GM19468 (cell line): Measurements from ENCODE around the gene XPO1.
"Not testable (repeated sequence)": the region's sequence is repeated elsewhere in the genome, so short reads cannot be mapped to it uniquely, and the experiment has no call there.

ENCODE experiments used
- ATAC-seq: cut with Tn5 transposase; IDR thresholded peaks from one replicate; pipeline ENCODE4 v1.9.1; 2021; ENCODE audit warnings: mild to moderate bottlenecking, moderate library complexity, moderate number of reproducible peaks; ENCODE audit not compliant: unreplicated experiment; ENCODE audit errors: extremely low read depth

The XPO1 gene, protein sequence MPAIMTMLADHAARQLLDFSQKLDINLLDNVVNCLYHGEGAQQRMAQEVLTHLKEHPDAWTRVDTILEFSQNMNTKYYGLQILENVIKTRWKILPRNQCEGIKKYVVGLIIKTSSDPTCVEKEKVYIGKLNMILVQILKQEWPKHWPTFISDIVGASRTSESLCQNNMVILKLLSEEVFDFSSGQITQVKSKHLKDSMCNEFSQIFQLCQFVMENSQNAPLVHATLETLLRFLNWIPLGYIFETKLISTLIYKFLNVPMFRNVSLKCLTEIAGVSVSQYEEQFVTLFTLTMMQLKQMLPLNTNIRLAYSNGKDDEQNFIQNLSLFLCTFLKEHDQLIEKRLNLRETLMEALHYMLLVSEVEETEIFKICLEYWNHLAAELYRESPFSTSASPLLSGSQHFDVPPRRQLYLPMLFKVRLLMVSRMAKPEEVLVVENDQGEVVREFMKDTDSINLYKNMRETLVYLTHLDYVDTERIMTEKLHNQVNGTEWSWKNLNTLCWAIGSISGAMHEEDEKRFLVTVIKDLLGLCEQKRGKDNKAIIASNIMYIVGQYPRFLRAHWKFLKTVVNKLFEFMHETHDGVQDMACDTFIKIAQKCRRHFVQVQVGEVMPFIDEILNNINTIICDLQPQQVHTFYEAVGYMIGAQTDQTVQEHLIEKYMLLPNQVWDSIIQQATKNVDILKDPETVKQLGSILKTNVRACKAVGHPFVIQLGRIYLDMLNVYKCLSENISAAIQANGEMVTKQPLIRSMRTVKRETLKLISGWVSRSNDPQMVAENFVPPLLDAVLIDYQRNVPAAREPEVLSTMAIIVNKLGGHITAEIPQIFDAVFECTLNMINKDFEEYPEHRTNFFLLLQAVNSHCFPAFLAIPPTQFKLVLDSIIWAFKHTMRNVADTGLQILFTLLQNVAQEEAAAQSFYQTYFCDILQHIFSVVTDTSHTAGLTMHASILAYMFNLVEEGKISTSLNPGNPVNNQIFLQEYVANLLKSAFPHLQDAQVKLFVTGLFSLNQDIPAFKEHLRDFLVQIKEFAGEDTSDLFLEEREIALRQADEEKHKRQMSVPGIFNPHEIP (N-terminal part only)

DNA sequence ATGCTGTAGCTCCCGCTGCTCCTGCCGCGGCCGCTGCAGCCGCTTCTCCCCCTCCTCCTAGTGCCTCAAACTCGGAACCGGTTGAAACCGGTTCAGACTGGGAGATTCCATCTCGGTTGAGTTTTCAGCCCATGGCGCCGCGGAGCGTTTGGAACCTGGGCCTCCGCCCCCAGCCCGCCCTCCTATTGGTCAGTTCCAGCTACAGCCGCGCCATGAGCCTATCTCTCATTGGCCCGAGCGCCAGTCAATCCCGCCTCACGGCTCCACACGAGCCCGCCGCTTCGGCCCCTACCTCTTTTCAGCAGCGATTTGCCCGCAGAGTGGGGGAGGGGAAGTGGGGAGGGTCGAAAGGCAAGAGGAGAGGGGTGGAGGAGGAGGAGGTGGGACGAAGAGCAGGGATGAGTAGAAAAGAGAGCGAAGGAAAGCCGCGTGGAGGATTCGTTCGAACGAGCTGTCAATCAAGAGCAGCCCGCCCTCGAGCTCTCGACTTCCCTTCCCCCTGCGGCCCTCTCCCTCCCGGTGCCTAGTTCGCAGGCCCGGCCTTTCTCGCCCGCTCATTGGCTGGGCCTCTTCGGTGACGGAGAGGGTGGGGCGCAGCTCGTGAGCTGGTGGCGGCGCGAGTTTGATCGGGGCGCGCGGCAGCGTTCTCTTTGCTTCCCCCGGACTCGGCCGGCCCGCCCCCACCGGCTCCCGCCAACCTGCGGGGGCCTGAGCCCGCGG lies at the start of gene XPO1:
XPO1 (minus strand) TSS at position 157 of the 720 bp plus-strand sequence. CDS start 4,459 bp downstream, outside the sequence.
- ATAC-seq = peak; percentile 72

DNA sequence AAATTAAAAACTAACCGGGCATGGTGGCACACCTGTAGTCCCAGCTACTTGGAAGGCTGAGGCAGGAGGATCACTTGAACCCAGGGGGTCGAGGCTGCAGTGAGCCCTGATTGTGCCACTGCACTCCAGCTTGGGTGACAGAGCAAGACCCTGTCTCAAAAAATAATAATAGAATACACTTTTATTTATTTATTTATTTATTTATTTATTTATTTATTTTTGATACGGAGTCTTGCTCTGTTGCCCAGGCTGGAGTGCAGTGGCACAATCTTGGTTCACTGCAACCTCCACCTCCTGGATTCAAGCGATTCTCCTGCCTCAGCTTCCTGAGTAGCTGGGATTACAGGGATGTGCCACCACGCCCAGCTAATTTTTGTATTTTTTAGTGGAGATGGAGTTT lies 48.8 kb upstream of the XPO1 start:
- ATAC-seq = not testable (repeated sequence)

DNA sequence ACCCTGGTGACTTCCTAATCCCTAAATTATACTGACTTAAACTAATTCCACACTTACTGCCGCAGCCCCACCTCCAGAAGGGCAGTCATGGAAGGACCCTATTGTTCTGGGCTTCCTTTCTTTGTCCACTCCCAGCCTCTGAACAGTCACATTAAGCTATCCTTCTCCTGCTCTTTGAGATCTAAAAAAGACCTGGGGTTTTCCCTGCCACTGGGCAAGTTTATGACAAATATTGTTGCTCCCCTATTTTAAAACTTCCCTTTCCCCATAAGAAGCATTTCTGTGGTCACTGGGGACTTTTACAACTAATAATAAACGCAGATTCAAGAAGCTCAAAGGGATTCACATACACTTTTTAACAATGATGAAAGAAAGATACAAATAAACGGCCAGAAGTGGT lies 47.2 kb upstream of the XPO1 start:
- no peak for ATAC-seq

DNA sequence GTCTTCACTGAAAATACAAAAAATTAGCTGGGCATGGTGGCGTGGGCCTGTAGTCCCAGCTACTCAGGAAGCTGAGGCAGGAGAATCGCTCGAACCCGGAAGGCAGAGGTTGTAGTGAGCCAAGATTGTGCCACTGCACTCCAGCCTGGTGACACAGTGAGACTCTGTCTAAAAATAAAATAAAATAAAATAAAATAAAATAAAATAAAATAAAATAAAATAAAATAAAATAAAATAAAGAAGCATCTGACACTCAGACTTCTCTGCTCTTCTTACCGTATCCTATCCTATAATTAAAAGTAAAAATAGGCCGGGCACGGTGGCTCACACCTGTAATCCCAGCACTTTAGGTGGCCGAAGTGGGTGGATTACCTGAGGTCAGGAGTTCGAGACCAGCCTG lies 46.2 kb upstream of the XPO1 start:
- ATAC-seq = not testable (repeated sequence)

DNA sequence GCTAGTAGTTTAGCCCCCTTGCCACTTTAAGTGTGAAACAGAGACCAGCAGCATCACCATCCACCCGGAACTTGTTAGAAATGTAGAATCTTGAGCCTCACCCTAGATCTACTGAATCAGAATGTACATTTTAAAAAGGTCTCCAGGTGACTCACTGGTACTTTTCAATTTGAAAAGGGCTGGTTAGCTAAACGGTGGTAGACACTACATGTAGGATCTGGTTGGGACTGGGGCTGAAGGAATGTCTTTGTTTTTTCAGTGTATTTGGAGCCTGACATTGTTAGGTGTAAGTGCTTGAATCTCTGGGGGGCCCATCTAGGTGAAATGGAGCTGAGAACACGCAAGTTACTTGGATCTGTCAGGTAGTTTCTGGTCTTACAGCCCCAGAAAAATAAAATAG lies 44.0 kb upstream of the XPO1 start:
- ATAC-seq = no peak

DNA sequence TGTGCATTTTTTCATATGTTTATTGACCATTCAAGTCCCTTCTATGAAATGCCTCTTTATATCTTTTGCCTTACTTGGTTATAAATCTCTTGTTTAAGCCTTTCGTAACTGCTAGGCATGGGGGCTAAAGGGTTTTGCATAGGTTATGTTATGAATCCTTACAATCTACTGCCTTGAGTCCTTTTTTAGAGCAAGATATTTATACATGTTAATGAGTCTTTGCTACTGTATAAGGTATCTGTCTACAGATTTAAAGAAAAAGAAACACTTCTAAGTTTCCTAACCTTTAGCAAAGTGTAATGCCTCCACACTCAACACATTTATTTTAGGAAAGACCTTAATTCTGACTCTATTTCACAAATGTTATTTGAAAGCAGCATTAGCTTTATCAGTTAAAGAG lies 43.6 kb upstream of the XPO1 start:
- ATAC-seq = no peak

DNA sequence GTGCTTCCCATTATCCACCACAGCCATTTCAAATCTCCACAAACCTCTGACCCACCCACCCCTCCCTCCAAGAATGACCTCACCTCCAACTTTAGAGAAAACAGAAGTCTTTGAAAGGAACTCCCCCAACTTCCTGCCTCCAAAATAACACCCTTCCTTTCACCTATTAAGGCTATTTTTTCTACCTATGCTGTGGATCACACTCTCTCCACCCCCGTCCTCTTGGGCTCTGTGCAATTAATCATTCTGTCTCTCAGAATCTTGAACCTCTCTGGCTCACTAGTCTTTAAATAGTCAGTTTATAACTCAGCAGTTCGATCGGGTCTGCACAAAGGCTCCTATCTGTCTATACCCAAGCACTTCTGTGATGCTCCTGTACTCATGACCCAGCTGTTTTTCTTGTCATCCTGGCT lies 37.3 kb upstream of the XPO1 start:
- ATAC-seq = no peak

DNA sequence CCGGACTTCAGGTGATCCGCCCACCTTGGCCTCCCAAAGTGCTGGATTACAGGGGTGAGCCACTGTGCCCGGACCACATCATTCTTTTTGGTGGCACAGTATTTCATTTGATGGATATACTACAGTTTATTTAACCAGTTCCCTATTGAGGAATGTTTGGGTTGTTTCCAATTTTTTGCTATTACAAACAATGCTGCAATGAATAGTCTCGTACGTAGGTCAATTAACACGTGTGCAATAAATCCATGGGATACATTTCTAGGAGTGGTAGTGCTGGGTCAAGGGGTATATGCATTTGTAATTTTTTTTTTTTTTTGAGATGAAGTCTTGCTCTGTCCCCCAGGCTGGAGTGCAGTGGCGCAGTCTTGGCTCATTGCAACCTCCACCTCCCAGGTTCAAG lies 28.4 kb upstream of the XPO1 start:
- ATAC-seq = no peak

DNA sequence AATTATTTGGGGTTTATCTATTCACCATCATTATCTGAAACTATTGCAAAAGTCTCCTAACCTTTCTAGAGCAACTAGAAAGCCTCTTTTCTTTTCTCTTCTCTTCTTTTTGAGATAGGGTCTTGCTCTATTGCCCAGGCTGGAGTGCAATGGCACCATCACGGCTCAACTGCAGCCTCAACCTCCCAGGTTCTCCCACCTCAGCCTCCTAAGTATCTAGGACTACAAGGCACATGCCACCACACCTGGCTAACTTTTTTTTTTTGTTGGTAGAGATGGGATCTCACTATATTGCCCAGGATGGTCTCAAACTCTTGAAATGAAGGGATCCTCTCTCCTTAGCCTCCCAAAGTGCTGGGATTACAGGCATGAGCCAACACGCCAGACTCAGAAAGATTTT lies 24.5 kb upstream of the XPO1 start:
- ATAC-seq = no peak

DNA sequence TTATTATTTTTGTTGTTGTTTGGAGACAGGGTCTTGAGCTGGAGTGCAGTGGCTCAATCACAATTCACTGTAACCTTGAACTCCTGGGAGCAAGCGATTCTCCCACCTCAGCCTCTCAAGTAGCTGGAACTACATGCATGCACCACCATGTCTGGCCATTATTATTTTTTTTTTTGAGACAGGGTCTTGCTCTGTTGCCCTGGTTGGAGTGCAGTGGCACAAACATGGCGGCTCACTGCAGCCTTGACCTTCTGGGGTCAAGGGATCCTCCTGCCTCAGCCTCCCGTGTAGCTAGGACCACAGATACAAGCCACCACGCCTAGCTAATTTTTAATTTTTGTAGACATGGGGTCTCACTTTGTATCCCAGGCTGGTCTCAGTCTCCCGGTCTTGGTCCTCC lies 20.0 kb upstream of the XPO1 start:
- ATAC-seq = no peak

DNA sequence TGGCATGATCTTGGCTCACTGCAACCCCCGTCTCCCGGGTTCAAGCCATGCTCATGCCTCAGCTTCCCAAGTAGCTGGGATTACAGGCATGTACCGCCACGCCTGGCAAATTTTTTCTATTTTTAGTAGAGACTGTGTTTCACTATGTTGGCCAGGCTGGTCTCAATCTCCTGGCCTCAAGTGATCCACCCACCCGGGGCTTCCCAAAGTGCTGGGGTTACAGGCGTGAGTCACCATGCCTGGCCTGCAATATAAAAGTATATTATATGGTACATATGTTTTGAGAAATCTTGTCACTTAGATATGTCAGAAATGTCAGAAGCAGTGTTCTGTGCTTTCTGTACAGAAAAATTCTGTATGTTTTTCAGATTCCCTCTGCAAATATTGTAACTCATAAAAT lies 19.2 kb upstream of the XPO1 start:
- ATAC-seq = no peak

DNA sequence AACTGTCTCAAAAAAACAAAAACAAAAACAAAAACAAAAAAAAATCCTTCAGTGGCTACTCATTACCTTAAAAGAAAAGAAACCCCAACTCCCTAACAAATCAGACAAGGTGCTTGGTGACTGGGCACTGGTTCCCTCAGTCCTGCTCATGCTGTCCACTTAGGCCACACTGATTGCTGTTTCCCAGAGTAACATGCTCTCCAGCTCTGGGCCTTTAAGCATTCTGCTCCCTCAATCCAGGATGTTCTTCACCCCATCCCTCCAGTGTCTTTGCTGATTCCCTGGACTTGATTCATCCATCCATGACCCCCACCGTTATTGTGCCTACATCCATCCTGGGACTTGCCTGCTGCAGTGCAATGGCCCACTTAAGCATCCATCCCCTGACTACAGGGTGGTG lies 16.4 kb upstream of the XPO1 start:
- no peak for ATAC-seq

DNA sequence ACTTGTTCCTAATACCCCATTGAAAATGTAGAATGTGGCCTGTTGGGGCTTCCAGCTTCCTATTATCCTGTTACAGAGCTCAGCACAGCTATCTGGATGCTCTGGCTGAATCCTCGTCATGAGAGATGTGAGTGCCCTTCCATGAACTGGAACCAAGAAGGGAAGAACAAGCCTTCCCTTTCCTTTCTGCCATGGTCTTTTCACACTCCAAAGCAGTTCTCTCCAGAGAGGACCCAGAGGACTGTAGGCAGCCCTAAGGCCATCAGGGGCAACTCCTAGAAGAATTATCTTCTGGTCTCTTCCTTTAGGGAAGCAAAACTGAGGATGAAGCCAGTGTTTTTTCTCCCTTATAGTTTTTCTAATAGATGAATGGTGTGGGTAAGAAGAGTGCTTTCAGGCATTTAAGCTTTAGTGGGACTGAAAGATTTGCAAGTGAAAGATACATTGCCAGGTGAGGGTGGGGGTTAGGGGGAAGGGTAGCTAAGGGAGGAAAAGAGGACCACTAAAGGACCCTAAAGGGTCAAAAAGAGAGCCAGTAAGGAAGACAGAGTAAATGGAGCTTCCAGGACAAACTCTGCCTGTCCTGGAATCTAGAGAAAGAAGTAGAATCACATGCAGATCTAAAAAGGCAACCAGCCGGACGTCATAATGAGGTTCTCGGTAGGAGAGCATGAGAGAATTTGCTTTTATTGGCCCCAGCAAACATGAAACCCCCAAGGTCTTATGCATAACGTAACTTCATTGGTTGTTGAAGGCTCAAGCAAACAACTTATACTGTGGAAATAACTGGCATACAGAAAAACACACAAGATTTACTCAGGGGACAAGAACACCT lies 12.4 kb upstream of the XPO1 start:
- no peak for ATAC-seq

DNA sequence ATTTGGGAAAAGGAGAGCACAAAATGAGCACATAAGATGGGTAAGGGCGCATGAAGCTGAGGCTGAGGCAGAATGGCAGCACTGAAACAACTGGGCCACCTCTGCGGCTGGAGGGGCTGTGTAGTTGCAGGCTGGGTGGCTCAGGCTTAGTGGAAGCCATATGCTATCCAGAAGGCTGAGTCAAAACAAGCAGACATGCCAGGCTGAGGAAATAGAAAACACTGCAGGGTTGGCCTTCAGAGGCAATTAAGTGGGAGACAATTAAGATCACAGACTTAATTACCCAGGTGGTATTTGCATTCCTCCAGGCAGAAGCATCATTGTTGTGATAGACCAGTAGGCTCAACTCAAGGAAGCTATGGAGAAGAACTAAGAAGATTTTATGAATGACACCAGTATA lies 11.4 kb upstream of the XPO1 start:
- ATAC-seq = no peak

DNA sequence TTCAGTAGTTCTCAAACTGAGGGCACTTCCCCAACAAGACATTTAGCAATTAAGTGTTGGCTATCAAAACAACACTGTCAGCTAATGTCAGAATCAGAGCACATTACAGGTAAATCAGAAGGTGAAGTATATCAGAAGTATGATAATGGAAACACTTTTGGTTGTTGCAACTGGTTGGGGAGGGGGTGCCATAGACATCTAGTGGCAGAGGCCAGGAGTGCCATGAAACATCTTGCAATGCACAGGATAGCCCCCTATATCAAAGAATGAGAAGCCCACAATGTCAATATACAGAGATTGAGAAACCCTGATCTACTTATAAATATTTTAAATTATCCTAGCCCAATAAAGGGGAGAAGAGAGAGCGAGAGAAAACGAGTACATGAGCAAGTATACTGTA lies 4.9 kb upstream of the XPO1 start:
- ATAC-seq = no peak

DNA sequence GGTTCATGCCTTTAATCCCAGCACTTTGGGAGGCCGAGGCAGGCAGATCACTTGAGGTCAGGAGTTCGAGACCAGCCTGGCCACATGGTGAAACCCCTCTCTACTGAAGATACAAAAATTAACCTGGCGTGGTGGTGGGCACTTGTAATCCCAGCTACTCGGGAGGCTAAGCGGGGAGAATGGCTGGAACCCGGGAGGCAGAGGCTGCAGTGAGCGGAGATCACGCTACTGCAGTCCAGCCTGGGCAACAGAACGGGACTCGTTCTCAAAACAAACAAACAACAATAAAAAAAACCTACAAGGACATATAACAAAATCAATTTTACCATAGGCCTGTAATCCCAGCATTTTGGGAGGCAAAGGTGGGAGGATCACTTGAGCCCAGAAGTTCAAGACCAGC lies 2.0 kb upstream of the XPO1 start:
- ATAC-seq = not testable (repeated sequence)

DNA sequence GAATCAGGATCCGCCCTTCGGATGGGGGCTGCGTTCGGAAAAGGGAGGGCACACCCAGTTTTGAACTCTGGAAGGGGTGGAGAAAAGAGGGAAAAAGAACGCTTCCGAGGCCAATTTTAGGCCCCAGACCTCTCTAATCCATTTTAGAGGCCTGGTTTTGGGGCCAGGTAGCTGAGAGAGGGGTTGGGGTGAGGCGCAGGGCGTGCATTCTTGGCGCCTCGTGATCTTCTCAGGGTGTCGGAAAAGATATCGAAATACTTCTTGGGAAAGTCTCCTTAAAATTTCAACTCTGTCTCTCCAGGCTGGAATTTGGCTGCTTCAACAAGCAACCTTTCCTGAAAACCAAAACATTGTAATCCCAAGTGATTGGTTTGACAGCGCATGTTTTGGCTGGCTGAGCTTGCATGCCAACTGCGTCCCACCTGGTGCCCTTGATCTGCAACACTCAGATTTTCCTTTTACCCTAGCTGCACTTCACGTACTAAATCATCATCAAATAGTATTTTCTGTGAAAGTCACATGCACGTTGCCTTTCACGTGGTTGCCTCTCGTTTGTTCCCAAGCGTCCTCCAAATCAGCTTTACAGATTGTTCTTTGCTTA lies 864 bp upstream of the XPO1 start:
- no peak for ATAC-seq

DNA sequence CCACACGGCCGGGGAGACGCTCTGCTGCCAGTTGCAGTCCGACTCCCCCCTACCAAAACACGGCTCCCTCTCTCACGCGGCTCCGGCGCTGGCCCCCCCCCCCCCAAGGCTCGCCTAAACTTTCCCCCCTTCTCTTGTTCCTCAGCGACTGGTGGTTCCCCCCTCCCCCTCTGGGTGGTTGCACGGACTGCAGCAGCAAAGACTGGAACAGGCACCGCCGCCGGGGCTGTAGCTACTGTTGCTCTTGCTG lies 281 bp downstream of the XPO1 start:
- ATAC-seq = no peak

DNA sequence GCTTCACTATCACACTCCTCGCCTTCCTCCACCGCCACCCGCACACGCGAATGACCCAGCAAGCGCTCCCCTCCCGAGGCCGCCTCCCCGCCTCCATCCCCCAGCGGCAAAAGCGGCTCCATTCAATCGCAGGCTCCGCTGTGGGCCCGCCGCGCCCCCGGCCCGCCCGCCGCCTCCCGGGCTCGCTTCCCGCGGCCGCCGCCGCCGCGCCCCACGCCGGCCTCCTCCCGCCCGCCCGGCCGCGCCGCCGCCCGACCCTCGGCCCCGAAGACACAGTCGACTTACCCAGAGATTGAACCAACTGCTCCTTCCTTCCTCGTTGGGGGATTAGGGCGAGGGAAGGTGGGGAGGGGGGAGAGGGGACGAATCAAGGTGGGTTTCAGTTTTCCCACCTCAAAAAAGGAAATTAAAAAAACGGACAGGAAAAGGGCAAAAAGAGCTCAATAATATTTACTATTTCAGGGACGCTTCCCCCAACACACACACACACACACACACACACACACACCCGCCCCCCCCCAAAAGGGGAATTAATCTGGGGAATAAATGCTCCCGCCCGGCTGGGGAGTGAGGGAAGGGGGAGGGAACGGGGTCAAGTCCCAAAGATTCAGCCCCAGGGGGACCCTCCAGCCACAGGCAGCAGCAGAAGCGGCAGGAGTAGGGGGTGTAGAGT lies 743 bp downstream of the XPO1 start:
- ATAC-seq = no peak
